ENCODE data around the gene ZCCHC9.
"Not testable (repeated sequence)": the region's sequence is repeated elsewhere in the genome, so short reads cannot be mapped to it uniquely, and the experiment has no call there.

ZCCHC9 gene

GRCh38 chr5:81305785-81306184, 4.4 kb downstream of the ZCCHC9 start:
- no peak for DNase-seq (ENCODE audit: low spot score)

GRCh38 chr5:81308836-81309235, 7.4 kb downstream of the ZCCHC9 start:
- DNase-seq (ENCODE audit: low spot score), result no peak

GRCh38 chr5:81310402-81311063, 9.1 kb downstream of the ZCCHC9 start:
- DNase-seq (ENCODE audit: low spot score), result no peak

- no peak for DNase-seq (ENCODE audit: low spot score)
Observed at GRCh38 chr5:81313278-81313677, 11.9 kb downstream of the ZCCHC9 start.

- no peak for DNase-seq (ENCODE audit: low spot score)
Observed at GRCh38 chr5:81313686-81314085, 12.3 kb downstream of the ZCCHC9 start.

GRCh38 chr5:81314581-81314980, 13.2 kb downstream of the ZCCHC9 start:
- no peak for DNase-seq (ENCODE audit: low spot score)

- DNase-seq (ENCODE audit: low spot score), result peak; percentile 36
Observed at GRCh38 chr5:81315336-81315735, 13.9 kb downstream of the ZCCHC9 start.

GRCh38 chr5:81315830-81316229, 14.4 kb downstream of the ZCCHC9 start:
- no peak for DNase-seq (ENCODE audit: low spot score)

- DNase-seq (ENCODE audit: low spot score), result no peak
Observed at GRCh38 chr5:81316571-81316970, 15.2 kb downstream of the ZCCHC9 start.

- no peak for DNase-seq (ENCODE audit: low spot score)
Observed at GRCh38 chr5:81317536-81317935, 16.1 kb downstream of the ZCCHC9 start.

GRCh38 chr5:81326554-81326953, 25.2 kb downstream of the ZCCHC9 start:
- no peak for DNase-seq (ENCODE audit: low spot score)

- no peak for DNase-seq (ENCODE audit: low spot score)
Observed at GRCh38 chr5:81334304-81335061, 33.1 kb downstream of the ZCCHC9 start.

- no peak for DNase-seq (ENCODE audit: low spot score)
Observed at GRCh38 chr5:81335946-81336345, 34.6 kb downstream of the ZCCHC9 start.

- DNase-seq (ENCODE audit: low spot score), result no peak
Observed at GRCh38 chr5:81336556-81336955, 35.2 kb downstream of the ZCCHC9 start.

- DNase-seq (ENCODE audit: low spot score), result no peak
Observed at GRCh38 chr5:81337803-81338202, 36.4 kb downstream of the ZCCHC9 start.

GRCh38 chr5:81338213-81338612, 36.8 kb downstream of the ZCCHC9 start:
- DNase-seq (ENCODE audit: low spot score), result not testable (repeated sequence)

GRCh38 chr5:81344736-81345135, 43.3 kb downstream of the ZCCHC9 start:
- DNase-seq (ENCODE audit: low spot score), result no peak

- DNase-seq (ENCODE audit: low spot score), result no peak
Observed at GRCh38 chr5:81345411-81346003, 44.1 kb downstream of the ZCCHC9 start.

- no peak for DNase-seq (ENCODE audit: low spot score)
Observed at GRCh38 chr5:81349161-81349560, 47.8 kb downstream of the ZCCHC9 start.

GRCh38 chr5:81350507-81350906, 49.1 kb downstream of the ZCCHC9 start:
- DNase-seq (ENCODE audit: low spot score), result no peak

GRCh38 chr5:81353189-81353588, 51.8 kb downstream of the ZCCHC9 start:
- no peak for DNase-seq (ENCODE audit: low spot score)

- DNase-seq (ENCODE audit: low spot score), result no peak
Observed at GRCh38 chr5:81354093-81354492, 52.7 kb downstream of the ZCCHC9 start.

All from AG20443 (cell line).